Measurements from ENCODE around the gene RABEP1.
"Not testable (repeated sequence)": the region's sequence is repeated elsewhere in the genome, so short reads cannot be mapped to it uniquely, and the experiment has no call there.

Gene RABEP1

DNA sequence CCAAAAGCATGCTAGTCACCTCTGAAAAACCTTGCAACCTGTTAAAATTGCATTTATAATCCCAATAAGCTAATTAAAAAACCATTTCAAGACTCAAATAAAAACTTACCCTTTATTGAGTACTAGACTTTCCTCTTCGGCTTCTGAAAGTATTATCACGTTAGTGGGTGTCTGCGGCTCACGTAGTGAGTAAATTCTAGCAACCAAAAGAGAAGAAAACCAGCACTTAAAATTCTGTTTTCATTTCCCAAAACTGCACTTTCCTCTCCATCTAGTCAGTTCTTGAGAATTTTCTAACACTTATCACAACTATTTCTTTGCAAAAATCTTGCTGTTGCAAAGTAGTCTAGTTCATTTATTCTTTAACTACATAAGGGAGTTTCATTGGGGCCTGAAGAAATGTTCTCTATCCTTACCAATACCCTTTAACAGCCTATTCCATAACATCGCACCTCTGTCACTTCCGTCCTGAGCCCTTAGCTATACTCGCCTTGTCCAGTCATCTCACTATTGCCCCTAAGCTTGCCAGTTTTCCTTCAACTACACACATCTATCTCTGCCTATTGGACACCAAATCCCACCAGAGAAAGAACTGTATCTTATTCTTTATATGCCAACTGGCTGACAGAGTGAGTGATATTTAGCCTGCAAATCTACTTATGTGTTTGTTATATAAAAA is 128.6 kb downstream of the RABEP1 start:
- Histone ChIP-seq H3K36me3 (ENCODE audit: insufficient read depth, low read length) (peaks cover 55% of the 10 kb centered on the region), H3K9me3 (ENCODE audit: control insufficient read depth, insufficient read depth, low read length) (no peaks in the 10 kb centered on the region), H3K4me1 (ENCODE audit: insufficient read depth, low read length) (no peaks in the 10 kb centered on the region; the same call in 1 of the 2 replicates), H3K9ac (ENCODE audit: low read depth, low read length) (no peak overlapping the region)

DNA sequence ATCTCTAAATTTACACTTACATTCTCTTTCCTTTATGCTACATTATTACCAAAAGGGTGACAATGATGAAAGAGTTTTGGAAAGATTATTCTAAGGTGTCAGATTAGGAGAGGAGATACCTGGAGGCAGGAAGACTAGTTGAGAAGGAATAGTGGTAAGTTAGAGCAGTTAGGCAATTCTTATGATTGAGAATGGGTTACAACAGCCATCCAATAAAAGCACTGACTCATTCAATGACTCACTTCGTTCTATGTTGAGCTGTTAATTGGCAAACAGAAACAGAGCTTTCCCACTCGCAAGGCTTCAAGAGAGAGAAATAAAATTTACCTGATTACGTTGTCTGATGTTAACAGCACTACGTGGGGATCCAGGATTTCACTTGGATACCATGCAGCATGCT is 131.6 kb downstream of the RABEP1 start:
- Histone ChIP-seq H3K9ac (ENCODE audit: low read depth, low read length) (no peak overlapping the region), H3K9me3 (ENCODE audit: control insufficient read depth, insufficient read depth, low read length) (no peaks in the 10 kb centered on the region), H3K36me3 (ENCODE audit: insufficient read depth, low read length) (peaks cover 34% of the 10 kb centered on the region), H3K4me1 (ENCODE audit: insufficient read depth, low read length) (no peaks in the 10 kb centered on the region; the same call in 1 of the 2 replicates)

DNA sequence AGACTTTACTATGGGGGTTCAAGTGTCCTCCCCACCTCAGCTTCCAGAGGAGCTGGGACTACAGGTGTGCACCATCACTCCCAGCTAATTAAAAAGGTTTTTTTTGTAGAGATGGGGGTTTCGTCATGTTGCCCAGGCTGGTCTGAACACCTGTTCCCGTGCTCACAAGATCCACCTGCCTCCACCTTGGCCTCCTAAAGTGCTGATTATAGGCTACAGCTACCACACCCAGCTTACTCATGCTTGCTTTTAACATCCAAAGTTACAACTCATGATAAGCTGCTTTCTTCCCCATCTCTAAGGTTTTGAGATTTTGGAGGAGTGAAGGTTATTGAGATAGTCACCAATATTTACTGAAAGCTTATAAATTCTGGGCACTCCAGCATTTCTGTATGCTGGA is 134.8 kb downstream of the RABEP1 start:
- Histone ChIP-seq H3K9ac (ENCODE audit: low read depth, low read length) (no peak overlapping the region), H3K4me1 (ENCODE audit: insufficient read depth, low read length) (no peaks in the 10 kb centered on the region; the same call in 1 of the 2 replicates), H3K36me3 (ENCODE audit: insufficient read depth, low read length) (peaks cover 18% of the 10 kb centered on the region), H3K9me3 (ENCODE audit: control insufficient read depth, insufficient read depth, low read length) (no peaks in the 10 kb centered on the region)

DNA sequence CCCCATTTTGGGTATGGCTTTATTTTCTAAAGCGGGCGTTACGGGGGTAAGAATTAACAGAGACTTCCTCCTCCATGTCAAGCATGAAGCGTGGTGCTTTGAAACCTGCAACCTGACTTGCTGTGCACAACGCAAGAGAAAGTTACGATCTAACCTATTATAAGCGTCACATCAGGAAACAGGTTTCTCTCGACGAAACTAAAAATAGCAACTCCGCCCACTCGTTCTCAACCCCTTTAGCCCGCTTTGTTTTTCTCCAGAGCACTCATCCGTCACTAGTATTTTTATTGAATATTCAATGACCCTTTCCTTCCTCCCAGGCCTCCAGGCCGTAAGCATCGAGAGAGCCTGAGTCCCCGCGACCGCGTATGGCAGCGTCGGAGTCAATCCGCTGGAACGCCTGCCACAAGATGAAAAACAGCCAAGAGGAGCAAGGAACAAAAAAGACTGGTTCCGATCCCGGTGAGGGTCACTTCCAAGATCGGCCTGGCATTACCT is 136.8 kb downstream of the RABEP1 start:
- Histone ChIP-seq H3K4me1 (ENCODE audit: insufficient read depth, low read length) (no peaks in the 10 kb centered on the region; the same call in 1 of the 2 replicates), H3K36me3 (ENCODE audit: insufficient read depth, low read length) (peaks cover 14% of the 10 kb centered on the region), H3K9ac (ENCODE audit: low read depth, low read length) (peak overlapping the region; percentile 97), H3K9me3 (ENCODE audit: control insufficient read depth, insufficient read depth, low read length) (no peaks in the 10 kb centered on the region)

DNA sequence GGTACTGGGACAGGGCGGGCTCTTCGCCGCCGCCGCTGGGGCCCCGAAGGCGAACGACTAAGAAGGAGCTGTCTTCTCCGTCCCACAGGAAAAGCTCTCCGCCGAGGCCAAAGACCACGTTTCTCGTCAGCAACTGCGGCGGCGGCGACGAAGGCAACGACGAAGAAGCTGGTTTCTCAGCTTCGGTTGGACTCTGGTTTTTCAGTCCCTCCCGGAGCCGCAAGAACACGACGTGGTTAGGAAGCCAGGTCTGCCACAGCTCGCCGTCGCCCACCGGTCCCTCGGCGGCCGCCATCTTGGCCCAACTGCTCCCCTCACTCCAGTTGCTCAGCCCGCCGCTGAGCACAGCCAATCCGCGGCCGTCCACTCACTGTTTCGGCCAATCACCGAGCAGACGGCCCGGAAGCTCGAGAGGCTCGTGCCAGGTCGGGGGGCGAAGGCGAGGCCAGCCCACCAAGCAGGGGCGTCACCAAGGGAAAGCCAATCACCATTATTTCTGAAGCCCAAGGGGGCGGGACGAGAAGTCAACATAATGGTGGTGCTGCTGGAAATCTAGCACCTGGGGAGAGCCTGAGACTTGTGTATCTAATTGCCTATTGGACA is 137.4 kb downstream of the RABEP1 start, which contains the start of gene NUP88:
Gene NUP88 (minus strand): TSS at position 307 of the 603 bp plus-strand sequence. CDS start 12 bp downstream, at position 295.
- peak within 1 kb of the TSS; percentile 97 for H3K9ac ChIP-seq (ENCODE audit: low read depth, low read length)
- no peaks in the 10 kb centered on the region for H3K9me3 ChIP-seq (ENCODE audit: control insufficient read depth, insufficient read depth, low read length)
- peaks cover 12% of the 10 kb centered on the region for H3K36me3 ChIP-seq (ENCODE audit: insufficient read depth, low read length)
- H3K4me1 ChIP-seq (ENCODE audit: insufficient read depth, low read length), result no peaks in the 10 kb centered on the region

DNA sequence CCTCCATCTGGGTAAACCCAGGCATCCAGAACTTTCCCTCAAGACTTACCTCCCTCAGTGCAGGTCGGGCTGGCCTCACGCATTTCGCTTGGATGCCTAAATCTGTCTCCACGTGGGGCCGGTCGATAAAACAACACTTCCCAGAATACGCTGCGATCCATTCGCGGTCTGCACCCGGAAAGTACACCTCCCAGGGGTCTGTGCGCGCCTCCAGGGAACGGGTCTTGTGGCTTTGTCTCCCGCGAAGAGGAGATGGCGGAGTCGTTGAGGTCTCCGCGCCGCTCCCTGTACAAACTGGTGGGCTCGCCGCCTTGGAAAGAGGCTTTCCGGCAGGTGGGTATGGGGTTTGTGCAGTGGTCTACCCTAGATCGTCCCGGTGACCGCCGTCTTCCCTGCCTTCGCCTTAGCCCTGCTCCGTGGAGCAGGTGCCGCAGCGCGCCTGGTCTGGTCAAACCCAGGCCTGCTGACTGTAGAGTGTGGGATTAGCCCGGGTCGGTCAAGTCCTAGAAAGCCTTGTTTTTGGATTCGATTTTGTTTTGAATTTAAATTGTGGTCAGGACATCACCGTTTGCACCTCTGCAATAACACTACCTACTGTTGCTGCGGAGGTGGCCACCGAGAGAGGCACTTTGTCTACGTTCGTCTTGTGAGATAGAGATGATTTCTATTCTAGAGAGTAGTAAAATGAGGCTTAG is 138.0 kb downstream of the RABEP1 start, which contains the start of gene RPAIN:
Gene RPAIN (plus strand): TSS at position 224 of the 695 bp plus-strand sequence. CDS start 29 bp downstream, at position 253.
- no peaks in the 10 kb centered on the region for H3K9me3 ChIP-seq (ENCODE audit: control insufficient read depth, insufficient read depth, low read length)
- peaks cover 12% of the 10 kb centered on the region for H3K36me3 ChIP-seq (ENCODE audit: insufficient read depth, low read length)
- peak within 1 kb of the TSS; percentile 97 for H3K9ac ChIP-seq (ENCODE audit: low read depth, low read length)
- no peaks in the 10 kb centered on the region for H3K4me1 ChIP-seq (ENCODE audit: insufficient read depth, low read length)

DNA sequence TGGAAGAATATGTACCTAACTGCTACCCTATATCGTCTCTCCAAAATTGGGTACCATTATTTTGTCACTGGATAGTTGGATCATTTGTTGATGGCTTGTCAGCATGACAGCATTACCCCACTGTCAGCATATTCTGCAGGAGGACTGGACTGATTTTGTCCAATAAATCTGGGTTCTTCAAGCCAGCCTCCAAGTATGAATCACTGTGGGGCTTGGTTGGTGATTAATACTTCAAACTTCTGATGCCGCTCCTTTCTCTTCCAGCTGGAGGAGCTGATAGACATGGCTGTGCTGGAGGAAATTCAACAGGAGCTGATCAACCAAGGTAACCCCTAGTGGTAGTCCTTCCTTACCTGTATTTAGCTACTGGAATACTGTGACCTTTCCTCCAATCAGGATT is 140.4 kb downstream of the RABEP1 start:
- no peaks in the 10 kb centered on the region for H3K9me3 ChIP-seq (ENCODE audit: control insufficient read depth, insufficient read depth, low read length)
- H3K9ac ChIP-seq (ENCODE audit: low read depth, low read length), result no peak overlapping the region
- peaks cover 21% of the 10 kb centered on the region for H3K36me3 ChIP-seq (ENCODE audit: insufficient read depth, low read length)
- H3K4me1 ChIP-seq (ENCODE audit: insufficient read depth, low read length), result no peaks in the 10 kb centered on the region

DNA sequence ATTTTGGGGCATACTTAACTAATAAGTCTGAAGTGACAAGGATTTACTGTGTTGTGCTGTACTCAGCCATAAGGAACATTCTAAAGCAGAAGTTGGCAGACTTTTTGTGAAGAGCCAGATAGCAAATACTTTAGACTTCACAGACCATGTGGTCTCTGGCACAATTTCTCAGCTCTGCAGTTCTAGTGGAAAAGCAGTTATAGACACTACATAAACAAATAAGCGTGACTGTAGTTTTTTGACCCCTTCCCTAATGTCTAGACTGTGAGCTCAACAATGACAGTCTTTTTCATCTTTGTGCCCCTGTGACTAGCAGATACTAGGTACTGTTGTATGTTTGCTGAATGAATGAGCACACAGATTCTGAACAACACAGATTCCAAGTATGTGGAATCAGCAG is 142.8 kb downstream of the RABEP1 start:
- Histone ChIP-seq H3K9me3 (ENCODE audit: control insufficient read depth, insufficient read depth, low read length) (no peaks in the 10 kb centered on the region), H3K4me1 (ENCODE audit: insufficient read depth, low read length) (no peaks in the 10 kb centered on the region), H3K36me3 (ENCODE audit: insufficient read depth, low read length) (peaks cover 38% of the 10 kb centered on the region), H3K9ac (ENCODE audit: low read depth, low read length) (no peak overlapping the region)

DNA sequence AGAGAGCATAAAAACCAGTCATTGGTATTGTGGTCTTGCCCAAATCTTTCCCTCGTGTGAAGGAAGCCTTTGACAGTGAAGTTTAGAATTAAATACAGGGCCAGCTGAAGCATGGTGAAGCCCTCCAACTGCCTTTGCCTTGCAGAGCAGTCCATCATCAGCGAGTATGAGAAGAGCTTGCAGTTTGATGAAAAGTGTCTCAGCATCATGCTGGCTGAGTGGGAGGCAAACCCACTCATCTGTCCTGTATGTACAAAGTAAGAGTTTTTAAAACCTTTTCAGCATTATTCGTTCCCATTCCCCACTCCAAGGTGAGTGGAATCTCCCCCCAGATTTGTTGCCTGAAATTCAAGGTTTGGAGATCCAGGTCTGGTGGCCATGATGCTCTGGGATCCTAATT is 143.7 kb downstream of the RABEP1 start:
- Histone ChIP-seq H3K4me1 (ENCODE audit: insufficient read depth, low read length) (no peaks in the 10 kb centered on the region), H3K36me3 (ENCODE audit: insufficient read depth, low read length) (peaks cover 44% of the 10 kb centered on the region), H3K9ac (ENCODE audit: low read depth, low read length) (no peak overlapping the region)

DNA sequence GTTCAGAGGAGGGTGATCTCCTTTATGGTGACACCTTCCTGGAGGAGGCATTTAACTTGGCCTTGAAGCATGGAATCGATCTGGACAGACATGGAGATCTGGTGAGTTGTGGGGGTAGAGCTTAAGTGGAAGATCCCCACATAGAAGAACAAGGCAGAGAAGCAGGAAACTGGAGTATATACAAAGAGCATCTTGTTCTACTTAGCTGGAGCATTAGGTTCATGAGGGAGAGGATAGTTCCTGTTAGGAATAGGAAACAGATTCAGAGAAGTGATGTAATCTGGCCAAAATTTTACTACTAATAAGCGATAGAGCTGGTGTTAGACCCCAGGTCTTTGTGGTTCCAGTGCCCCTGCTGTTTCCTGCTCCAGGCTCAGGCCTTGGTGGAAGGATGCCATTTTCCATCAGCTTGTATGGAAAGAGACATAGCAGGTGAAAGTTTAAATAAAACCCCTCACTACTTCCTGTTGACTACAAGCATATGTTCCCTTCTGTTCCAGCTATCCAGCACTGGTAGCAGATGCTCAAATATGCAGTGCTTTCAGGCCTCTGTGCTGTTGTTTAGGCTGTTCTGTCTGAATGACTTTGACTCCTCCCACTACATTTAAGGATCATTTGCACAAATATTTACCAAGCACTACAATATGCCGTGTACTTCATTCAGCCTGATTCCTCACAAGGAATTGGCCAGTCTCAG is 147.3 kb downstream of the RABEP1 start:
- Histone ChIP-seq H3K36me3 (ENCODE audit: insufficient read depth, low read length) (peaks cover 60% of the 10 kb centered on the region), H3K9me3 (ENCODE audit: control insufficient read depth, insufficient read depth, low read length) (no peaks in the 10 kb centered on the region), H3K9ac (ENCODE audit: low read depth, low read length) (no peak overlapping the region), H3K4me1 (ENCODE audit: insufficient read depth, low read length) (no peaks in the 10 kb centered on the region)

More for the DNA sequence above, 143.7 kb downstream of the RABEP1 start:
- H3K9me3 ChIP-seq (ENCODE audit: control insufficient read depth, insufficient read depth, low read length), result no peaks in the 10 kb centered on the region

DNA sequence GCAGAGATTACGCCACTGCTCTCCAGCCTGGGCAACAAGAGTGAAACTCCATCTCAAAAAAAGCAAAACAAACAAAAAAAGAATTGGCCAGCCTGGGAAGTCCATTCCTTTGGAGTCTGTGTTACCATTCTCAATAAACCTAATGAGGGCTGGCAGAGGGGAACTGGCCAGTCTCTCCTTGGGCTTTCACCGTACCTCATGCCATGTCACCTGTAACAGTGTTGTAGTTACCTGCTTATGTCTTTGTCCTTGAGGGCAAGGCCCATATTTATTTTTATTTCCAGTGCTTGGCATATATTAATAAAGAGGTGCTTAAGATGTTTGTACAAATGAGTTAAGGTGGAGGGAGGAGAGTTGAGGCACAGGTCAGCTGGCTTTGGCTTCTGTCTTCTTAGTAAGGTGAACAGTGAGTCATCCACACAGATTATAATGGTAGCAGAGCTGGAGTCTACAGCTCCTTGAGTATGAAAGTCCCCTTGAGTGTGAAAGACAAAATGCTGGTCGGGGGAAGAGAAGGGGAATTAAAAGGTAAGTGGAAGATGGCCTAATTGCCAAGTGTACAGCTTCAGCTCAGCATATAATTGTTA is 148.4 kb downstream of the RABEP1 start:
- Histone ChIP-seq H3K9ac (ENCODE audit: low read depth, low read length) (no peak overlapping the region), H3K4me1 (ENCODE audit: insufficient read depth, low read length) (no peaks in the 10 kb centered on the region), H3K36me3 (ENCODE audit: insufficient read depth, low read length) (peaks cover 67% of the 10 kb centered on the region), H3K9me3 (ENCODE audit: control insufficient read depth, insufficient read depth, low read length) (no peaks in the 10 kb centered on the region)

DNA sequence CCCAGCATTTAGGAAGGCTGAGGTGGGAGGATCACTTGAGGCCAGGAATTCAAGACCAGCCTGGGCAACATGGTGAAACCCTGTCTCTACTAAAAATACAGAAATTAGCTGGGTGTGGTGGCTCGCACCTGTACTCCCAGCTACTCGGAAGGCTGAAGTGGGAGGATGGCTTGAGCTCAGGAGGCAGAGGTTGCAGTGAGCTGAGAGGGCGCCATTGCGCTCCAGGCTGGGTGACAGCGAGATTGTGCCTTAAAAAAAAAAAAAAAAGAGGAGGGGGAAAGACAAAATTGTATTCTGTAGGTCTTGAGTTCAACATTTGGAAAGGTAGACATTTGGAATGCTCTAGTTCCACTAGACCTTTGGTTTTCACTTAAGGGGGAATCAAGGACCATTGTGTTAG is 149.2 kb downstream of the RABEP1 start:
- H3K9me3 ChIP-seq (ENCODE audit: control insufficient read depth, insufficient read depth, low read length); H3K4me1 ChIP-seq (ENCODE audit: insufficient read depth, low read length); H3K9ac ChIP-seq (ENCODE audit: low read depth, low read length): not testable (repeated sequence)
- peaks cover 63% of the 10 kb centered on the region for H3K36me3 ChIP-seq (ENCODE audit: insufficient read depth, low read length)

DNA sequence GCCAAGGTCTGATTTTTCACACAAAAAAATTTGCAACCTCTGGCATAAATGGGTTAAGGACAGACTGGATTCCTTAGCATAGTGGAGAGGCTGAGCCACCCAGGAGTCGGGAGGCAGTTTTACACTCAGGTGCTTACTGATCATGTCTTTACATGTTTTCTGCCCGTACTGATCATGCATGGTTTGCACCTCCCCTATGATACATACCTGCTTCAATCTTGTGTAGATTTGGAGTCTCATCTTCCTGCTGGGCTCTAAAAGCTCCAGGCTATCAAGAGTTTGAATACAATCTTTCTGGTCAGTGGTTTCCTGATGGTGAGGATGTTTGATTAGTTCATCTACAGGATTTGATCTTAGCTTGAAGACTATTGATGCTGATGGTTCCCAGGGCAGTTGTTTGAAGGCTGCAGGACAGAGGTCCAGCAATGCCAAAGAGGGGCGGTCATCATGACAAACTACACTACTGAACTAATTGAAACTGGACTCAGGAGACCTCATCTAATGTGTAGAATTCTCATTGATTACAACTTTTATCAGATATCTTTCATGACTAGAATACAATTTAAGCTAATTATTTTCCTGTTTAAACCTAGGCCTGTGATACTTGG is 150.0 kb downstream of the RABEP1 start:
- no peak overlapping the region for H3K9ac ChIP-seq (ENCODE audit: low read depth, low read length)
- H3K9me3 ChIP-seq (ENCODE audit: control insufficient read depth, insufficient read depth, low read length), result no peaks in the 10 kb centered on the region
- H3K4me1 ChIP-seq (ENCODE audit: insufficient read depth, low read length), result no peaks in the 10 kb centered on the region
- H3K36me3 ChIP-seq (ENCODE audit: insufficient read depth, low read length), result peaks cover 64% of the 10 kb centered on the region
